GM18519 (cell line): ENCODE measurements around the gene MMAB.
A peak's percentile ranks its signal among the peaks of the same experiment; 100 is the strongest.

ENCODE experiments used
- ATAC-seq: cut with Tn5 transposase; IDR thresholded peaks from one replicate; pipeline ENCODE4 v1.9.1; 2021; ENCODE audit warnings: mild to moderate bottlenecking, moderate library complexity; ENCODE audit not compliant: unreplicated experiment, low FRiP score

Gene MMAB

GRCh38 chr12:109573029-109573913 is at the start of gene MMAB, which contains the start of gene MVK:
Gene MMAB, minus strand, starts transcription at chr12:109573504. Its CDS starts 24 bp downstream, at chr12:109573480.
Gene MVK, plus strand, starts transcription at chr12:109573794. Its CDS starts 1,029 bp downstream, at chr12:109574823.
- ATAC-seq: peak; percentile 86

GRCh38 chr12:109621901-109622364 is 48.6 kb upstream of the MMAB start:
- ATAC-seq: no peak

- no peak for ATAC-seq
Observed at GRCh38 chr12:109621211-109621694, 47.9 kb upstream of the MMAB start.

GRCh38 chr12:109619002-109619604 is 45.8 kb upstream of the MMAB start:
- no peak for ATAC-seq

GRCh38 chr12:109618082-109618481 is 44.8 kb upstream of the MMAB start:
- ATAC-seq: no peak

- no peak for ATAC-seq
Observed at GRCh38 chr12:109617491-109617890, 44.2 kb upstream of the MMAB start.

GRCh38 chr12:109615556-109616229 is 42.4 kb upstream of the MMAB start:
- ATAC-seq: no peak

GRCh38 chr12:109613649-109614455 is 40.5 kb upstream of the MMAB start:
- ATAC-seq: no peak

GRCh38 chr12:109612975-109613502 is 39.7 kb upstream of the MMAB start:
- no peak for ATAC-seq

- no peak for ATAC-seq
Observed at GRCh38 chr12:109612003-109612402, 38.7 kb upstream of the MMAB start.

- no peak for ATAC-seq
Observed at GRCh38 chr12:109611223-109611622, 37.9 kb upstream of the MMAB start.

- ATAC-seq: no peak
Observed at GRCh38 chr12:109610523-109610922, 37.2 kb upstream of the MMAB start.

- ATAC-seq: no peak
Observed at GRCh38 chr12:109609342-109609741, 36.0 kb upstream of the MMAB start.

GRCh38 chr12:109608793-109609192 is 35.5 kb upstream of the MMAB start:
- ATAC-seq: no peak

GRCh38 chr12:109608270-109608669 is 35.0 kb upstream of the MMAB start:
- ATAC-seq: no peak

- ATAC-seq: no peak
Observed at GRCh38 chr12:109607618-109608017, 34.3 kb upstream of the MMAB start.

- no peak for ATAC-seq
Observed at GRCh38 chr12:109606320-109607028, 33.2 kb upstream of the MMAB start.

GRCh38 chr12:109605599-109606228 is 32.4 kb upstream of the MMAB start:
- no peak for ATAC-seq

GRCh38 chr12:109605016-109605415 is 31.7 kb upstream of the MMAB start:
- no peak for ATAC-seq
